HG03060 (cell line): ENCODE results near the gene SHE.

Experiments
- ATAC-seq: cut with Tn5 transposase; IDR thresholded peaks from one replicate; pipeline ENCODE4 v1.9.1; 2021; ENCODE audit warnings: low read depth, moderate number of reproducible peaks; ENCODE audit not compliant: unreplicated experiment

The SHE gene

GRCh38 chr1:154481053-154481452 lies 21.2 kb downstream of the SHE start:
- no peak for ATAC-seq

- no peak for ATAC-seq
These were observed 22.3 kb downstream of the SHE start for GRCh38 chr1:154479764-154480421.

- ATAC-seq = no peak
These were observed 23.6 kb downstream of the SHE start for GRCh38 chr1:154478639-154479038.

- no peak for ATAC-seq
These were observed 24.2 kb downstream of the SHE start for GRCh38 chr1:154478013-154478412.

- ATAC-seq = no peak
These were observed 25.4 kb downstream of the SHE start for GRCh38 chr1:154476791-154477190.

- no peak for ATAC-seq
These were observed 27.4 kb downstream of the SHE start for GRCh38 chr1:154474802-154475201.

GRCh38 chr1:154471304-154471703 lies 30.9 kb downstream of the SHE start:
- ATAC-seq = no peak

GRCh38 chr1:154469844-154470560 lies 32.2 kb downstream of the SHE start:
- ATAC-seq = no peak

- no peak for ATAC-seq
These were observed 33.5 kb downstream of the SHE start for GRCh38 chr1:154468535-154469250.

- no peak for ATAC-seq
These were observed 34.6 kb downstream of the SHE start for GRCh38 chr1:154467434-154468102.

GRCh38 chr1:154466921-154467417 lies 35.2 kb downstream of the SHE start:
- ATAC-seq = no peak

GRCh38 chr1:154466206-154466605 lies 36.0 kb downstream of the SHE start:
- ATAC-seq = no peak

GRCh38 chr1:154465621-154466195 lies 36.5 kb downstream of the SHE start:
- ATAC-seq = no peak

GRCh38 chr1:154463512-154463990 lies 38.7 kb downstream of the SHE start:
- no peak for ATAC-seq

- ATAC-seq = no peak
These were observed 41.4 kb downstream of the SHE start for GRCh38 chr1:154460695-154461260.

- no peak for ATAC-seq
These were observed 43.1 kb downstream of the SHE start for GRCh38 chr1:154459080-154459479.

GRCh38 chr1:154456631-154457030 lies 45.6 kb downstream of the SHE start:
- no peak for ATAC-seq

GRCh38 chr1:154454386-154455120 lies 47.7 kb downstream of the SHE start:
- no peak for ATAC-seq

GRCh38 chr1:154453574-154454352 lies 48.4 kb downstream of the SHE start:
- no peak for ATAC-seq
